GM12875 (cell line): Measurements from ENCODE around the gene HNRNPLL.

Experiments used
- H3K4me3 ChIP-seq: one replicate; pipeline ENCODE4 v1.5.1; 2011; ENCODE audit warnings: low read depth, low read length, control low read depth
- TF ChIP-seq, protein P1 (sequence below): IDR thresholded peaks from 2 replicates; pipeline ENCODE4 v1.5.1; 2011; ENCODE audit warnings: low read depth, mild to moderate bottlenecking, control low read depth, inconsistent platforms, low read length, moderate library complexity, borderline replicate concordance; ENCODE audit not compliant: insufficient read depth

HNRNPLL gene

DNA sequence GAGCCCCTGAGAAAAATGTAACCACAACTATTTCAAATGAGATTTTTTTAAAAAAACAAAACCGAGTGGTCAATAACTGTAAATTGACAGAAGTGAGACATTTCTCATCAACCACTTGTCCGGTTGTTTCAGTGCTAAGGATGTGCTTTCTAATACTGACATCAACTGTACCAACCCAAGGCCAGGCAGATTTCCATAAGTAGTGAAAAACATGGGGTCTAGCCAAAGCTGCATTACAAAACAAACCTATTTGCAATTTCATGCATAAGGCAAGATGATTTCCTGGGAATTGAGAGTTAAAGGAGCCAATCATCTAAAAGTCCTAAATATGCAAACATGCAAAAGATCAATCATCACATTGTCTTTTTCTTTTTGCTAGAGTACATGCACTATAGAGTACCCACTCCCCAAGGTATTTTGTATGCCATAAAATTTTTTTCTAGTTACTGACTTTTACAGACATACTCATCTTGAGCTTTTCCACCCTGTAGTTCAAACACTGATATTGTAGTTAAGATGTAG lies 22.6 kb downstream of the HNRNPLL start:
- TF ChIP-seq, protein P1, sequence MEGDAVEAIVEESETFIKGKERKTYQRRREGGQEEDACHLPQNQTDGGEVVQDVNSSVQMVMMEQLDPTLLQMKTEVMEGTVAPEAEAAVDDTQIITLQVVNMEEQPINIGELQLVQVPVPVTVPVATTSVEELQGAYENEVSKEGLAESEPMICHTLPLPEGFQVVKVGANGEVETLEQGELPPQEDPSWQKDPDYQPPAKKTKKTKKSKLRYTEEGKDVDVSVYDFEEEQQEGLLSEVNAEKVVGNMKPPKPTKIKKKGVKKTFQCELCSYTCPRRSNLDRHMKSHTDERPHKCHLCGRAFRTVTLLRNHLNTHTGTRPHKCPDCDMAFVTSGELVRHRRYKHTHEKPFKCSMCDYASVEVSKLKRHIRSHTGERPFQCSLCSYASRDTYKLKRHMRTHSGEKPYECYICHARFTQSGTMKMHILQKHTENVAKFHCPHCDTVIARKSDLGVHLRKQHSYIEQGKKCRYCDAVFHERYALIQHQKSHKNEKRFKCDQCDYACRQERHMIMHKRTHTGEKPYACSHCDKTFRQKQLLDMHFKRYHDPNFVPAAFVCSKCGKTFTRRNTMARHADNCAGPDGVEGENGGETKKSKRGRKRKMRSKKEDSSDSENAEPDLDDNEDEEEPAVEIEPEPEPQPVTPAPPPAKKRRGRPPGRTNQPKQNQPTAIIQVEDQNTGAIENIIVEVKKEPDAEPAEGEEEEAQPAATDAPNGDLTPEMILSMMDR = no peak
- no peak overlapping the region for H3K4me3 ChIP-seq

DNA sequence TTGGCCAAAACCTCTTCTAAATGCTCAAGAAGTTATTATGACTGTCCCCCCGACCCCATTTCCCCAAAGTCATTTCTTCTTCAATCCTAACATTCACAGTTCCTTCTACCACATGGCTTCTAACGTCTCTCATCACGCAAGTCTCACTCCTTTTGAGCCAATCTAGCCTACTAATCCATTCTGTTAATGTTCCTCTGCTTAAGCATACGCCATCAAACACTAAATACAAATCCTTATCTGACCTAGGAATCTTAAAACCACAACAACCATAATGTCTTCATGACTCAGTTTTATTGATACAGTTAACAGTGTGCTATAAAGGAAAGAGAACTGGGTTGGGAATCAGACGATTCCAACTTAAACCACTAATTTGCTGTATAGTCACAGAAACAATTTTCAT lies 23.9 kb downstream of the HNRNPLL start:
- TF ChIP-seq, protein P1 = no peak
- H3K4me3 ChIP-seq = no peak overlapping the region

DNA sequence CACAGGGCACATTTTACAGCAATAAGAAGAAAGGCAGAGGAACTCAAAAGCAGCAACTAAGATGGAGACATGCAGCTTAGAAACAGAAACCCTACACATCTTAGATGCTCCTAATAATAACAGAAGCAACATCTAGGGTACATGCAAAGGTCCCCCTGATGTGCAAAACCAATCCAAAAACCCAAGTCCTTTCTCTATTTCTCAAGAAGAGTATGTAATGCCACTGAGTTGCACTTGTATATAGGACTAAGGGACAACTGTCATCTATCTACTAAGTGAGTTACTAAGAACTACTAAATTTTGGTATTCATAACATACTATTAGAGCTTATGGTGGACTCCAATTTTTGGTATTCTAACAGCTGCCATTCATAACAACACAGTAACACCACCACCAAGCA lies 28.4 kb downstream of the HNRNPLL start:
- no peak overlapping the region for H3K4me3 ChIP-seq
- TF ChIP-seq, protein P1 = no peak

DNA sequence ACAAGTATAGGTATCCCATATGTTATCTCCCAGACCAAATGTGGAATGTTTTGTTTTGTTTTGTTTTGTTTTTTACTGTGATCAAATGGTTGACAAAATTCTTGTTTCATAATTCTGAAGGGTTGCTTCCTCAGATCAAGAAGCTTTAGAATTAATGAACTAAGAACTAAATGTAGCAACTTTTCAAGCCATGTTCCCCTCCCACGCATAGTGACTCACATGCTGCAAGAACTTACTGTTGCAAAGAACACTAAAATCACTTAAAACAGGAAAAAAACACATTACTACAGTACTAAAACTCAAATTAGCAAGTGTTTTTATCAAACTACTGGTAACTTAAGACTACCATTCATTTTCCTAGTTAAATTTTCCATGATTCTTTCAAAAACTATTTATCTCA lies 30.6 kb downstream of the HNRNPLL start:
- TF ChIP-seq, protein P1 = no peak
- no peak overlapping the region for H3K4me3 ChIP-seq

DNA sequence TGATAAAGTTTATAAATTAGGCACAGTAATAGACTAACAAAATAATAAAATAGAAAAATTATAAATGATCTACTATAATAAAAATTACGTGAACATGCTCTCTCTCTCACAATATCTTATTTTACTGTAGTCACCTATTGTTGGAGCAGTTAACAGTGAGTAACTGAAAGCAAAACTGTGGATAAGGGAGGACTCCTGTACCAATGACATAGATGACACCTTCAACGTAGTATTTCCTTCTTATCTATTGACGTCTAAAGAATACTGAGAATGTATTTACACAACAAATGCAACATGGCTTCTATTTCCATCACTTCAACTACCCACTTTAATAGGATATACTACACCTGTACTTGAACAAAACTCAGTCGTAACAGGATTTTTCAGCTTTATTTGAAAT lies 31.5 kb downstream of the HNRNPLL start:
- no peak overlapping the region for H3K4me3 ChIP-seq
- TF ChIP-seq, protein P1 = no peak

DNA sequence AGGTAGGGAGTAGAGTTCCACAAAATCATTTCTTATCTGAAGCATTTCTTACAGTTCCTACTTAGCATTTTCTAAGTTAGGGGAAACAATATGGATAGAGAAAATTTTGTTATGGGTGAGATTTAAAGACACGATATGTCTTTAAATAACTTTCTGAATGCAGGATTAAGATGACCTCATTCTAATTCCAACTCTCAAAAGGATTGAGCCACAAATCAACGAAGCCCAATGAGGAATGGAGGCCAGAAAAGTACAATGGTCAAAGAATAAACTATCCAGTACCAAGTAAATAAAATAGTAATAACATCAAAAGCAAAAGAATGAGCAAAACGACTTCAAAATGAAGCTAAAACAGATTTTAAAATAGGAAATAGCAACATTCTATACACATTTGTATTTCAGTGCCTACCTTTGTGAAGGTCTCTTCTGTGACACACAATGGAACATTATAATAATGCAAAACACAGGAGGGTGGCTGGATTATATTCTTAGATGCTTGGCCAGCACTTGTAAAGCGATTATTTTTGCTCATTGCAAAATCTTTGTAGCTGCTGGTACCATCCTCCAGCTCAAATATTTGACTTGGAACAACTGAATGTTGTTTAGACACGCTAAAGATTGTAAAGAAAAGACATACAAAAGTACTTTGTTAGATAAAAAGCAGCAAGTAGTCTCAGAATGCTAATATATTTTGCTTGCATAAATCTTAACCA lies 33.8 kb downstream of the HNRNPLL start:
- TF ChIP-seq, protein P1 = no peak
- H3K4me3 ChIP-seq = no peak overlapping the region

DNA sequence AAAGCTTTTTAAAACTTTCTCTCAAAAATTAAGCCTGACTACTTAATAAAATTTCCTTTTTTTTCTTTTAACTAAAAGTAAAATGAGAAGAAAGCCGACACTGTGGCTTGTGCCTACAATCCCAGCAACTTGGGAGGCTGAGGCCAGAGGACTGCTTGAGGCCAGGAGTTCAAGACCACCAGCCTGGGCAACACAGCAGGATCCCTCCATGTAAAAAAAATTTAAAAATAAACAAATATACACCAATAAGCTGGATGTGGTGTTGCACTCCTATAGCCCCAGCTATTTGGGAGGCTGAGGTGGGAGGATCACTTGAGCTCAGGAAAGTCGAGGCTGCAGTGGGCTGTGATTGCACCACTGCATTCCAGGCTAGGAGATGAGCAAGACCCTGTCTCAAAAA lies 37.4 kb downstream of the HNRNPLL start:
- TF ChIP-seq, protein P1 = no peak
- H3K4me3 ChIP-seq = no peak overlapping the region
